ENCODE data around the gene SREBF2.

The SREBF2 gene

GRCh38 chr22:41909310-41910049 is 76.6 kb downstream of the SREBF2 start:
- DNase-seq, result no peak

- DNase-seq, result peak; percentile 66
Measured at GRCh38 chr22:41910050-41911000, 77.4 kb downstream of the SREBF2 start.

DNA sequence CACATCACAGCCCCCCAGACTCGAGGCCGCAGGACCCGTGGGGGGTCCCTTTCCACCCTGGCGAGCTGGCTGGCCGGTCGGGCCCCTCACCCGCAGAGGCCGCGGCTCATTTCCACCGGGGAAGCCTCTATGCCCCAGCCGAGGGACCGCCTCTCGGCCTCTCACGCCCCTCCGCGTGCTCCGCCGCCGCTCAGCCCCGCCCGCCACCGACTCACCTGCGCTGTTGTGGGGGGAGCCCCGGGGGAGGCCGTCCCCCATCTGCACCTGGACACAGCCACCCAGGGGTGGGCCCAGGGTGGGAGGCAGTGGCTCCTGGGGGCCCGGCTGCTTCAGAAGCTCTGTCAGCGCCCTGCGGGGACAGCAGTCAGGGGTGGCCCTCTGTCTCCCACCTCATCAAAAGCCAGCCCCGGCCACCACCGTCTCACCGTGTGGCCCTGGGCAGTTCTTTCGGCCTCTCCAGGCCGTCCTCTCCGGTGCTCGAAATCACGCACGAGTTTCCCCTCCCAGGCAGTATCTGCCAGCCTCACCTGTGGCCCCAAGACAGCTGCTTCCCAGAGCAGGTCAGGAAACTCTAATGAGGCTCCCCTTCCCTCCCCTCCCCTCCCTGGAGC is 78.2 kb downstream of the SREBF2 start:
- DNase-seq, result peak; percentile 53

- no peak for DNase-seq
Measured at GRCh38 chr22:41912338-41913039, 79.6 kb downstream of the SREBF2 start.

DNA sequence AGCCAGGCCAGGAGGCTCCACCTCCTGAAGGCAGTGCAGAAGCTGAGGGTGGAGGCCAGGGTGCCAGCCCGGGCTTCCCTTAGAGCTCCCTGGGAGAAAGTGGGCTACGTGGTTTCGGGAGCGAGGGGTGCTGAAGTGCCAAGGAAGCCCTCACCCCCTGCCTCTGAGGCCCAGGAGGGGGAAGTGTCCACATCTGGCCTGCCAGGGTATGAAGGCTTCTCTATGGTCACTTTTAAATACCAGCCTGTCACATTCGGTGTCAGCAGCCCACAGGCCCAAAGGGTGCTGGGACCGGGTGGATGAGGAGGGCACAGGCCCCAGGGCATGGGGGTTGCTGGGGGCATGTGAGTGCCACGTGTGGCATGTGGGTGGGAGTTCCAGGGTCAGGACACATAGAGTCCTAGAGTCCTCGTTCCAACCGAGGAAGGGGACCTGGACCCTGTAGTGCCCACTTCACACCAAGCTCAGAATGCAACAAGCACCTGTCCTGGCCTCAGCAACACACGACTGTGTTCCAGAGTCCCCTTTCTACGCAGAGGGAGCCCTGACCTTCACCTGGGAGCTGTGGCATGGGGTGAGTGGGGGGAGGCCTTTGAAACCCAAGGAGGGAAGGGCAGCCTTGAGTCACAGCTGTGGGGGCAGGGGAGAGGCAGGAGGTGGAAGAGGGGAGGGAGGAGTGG is 80.3 kb downstream of the SREBF2 start:
- no peak for DNase-seq

DNA sequence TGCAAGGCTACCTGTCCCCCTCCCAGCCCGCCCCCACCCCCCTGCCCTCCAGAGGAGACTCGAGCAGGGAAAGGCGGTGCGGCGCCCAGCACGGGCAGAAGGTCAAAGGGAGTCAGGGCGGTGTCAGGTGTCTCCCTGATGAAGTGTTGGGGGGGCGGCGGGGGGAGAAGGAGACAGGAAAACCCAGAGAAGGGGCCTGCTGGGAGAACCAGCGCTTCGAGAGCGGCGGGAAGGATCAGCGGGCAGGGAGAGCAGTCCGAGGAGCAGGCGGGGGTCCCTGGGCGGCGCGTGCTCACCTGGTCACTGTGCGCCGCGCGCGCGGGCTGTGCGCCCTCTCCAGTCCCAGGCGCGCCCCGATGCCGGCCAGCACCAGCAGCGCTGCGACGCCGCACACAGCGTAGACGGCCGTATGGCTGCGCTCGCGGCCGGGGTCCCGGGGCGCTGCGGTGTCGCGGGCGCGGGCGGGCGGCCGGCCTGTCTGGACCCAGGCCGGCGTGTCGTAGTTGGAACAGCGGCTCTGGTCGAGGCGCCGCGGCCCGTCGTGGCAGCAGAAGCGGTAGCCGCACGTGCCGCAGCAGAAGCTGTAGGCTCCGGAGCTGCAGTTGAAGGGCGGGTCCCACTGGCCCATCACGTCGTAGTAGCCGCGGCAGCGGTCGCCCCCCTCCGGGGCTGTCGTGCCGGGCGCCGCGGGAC is 81.1 kb downstream of the SREBF2 start:
- DNase-seq, result peak; percentile 50

DNA sequence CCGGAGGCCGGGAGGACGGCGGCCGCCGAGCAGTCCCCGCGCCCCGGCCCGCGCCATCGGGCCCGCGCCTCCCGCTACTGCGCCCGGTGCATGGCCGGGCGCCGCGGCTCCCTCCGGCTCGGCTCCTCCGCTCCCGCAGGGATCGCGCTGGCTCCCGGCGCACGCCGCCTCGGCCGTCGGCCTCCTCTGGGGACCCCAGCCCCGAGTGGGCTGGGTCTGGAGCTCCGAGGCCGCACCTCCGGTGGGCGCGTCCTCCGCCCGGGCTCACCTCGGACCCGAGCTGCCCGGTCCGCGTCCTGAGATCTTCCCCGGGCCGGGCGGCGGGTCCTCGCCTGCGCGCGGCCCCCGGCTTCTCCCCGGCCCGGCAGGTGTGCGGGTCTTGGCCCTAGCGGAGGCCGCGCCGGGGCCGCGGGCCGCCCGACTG is 81.7 kb downstream of the SREBF2 start:
- no peak for DNase-seq

DNA sequence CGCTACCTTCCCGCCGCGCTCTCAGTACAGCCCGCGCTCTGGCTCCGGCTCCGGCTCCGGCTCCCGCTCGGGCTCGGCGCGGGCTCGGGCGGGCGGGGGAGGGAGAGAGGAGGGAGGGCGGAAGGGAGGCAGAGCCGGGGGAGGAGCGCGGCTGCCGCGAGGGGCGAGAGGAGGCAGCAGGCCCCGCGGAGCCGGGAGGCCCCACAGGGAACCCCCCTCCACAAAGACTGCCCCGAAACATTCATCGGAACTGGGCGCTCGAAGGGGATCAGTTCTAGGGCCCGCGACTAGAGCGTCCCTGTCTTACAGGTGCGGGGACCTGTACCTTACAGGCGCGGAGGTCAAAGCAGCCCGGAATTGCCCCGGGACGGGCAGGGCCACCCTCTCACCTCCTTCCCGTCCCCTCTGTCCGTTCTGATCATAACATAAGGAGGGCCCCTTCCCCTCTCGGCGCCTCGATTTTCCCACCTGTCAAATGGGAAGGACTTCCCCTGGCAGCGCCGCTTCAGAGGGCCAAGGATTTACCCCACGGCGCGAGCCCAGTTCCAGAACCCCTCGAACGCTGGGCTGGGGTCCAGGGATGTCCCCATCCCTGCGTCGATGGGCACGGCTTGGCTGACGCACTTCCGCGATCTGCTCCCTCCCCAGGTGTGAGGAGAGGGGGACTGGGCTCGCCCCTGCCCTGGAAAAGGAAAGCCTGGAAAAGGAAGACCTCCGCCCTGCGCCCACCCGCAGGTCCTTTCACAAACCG is 82.3 kb downstream of the SREBF2 start, which contains the start of gene SHISA8:
Gene SHISA8, minus strand, starts transcription at position 40 of the 751 bp plus-strand sequence. CDS start 407 bp downstream, outside the sequence.
- DNase-seq, result peak; percentile 72

- no peak for DNase-seq
Measured at GRCh38 chr22:41915786-41916493, 83.0 kb downstream of the SREBF2 start.

- no peak for DNase-seq
Measured at GRCh38 chr22:41916745-41917358, 83.9 kb downstream of the SREBF2 start.

DNA sequence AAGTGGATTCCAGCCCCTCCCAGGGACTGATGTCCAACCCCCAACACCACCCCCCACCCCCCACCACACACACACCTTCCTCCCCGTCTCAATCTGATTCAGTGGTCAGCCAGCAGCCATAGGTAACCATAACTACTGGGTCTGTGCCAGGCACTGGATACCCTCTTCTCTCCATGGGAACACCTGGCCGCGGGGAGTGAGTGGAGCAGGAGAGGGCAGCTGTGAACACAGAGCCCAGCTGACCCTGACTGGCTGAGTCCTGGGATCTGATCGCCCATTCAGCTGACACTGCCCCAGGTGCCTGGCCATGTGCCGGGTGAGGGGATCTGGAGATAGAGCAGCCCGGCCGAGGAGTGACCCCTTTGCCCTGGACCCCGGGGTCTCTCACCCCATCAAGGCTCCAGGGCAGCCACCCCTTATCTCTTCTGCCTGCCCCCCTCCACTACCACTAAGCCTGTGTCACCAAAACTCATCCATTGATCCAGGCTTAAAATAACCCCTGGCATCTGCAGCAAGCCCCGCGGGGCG is 84.5 kb downstream of the SREBF2 start:
- DNase-seq, result no peak

GRCh38 chr22:41917903-41918791 is 85.2 kb downstream of the SREBF2 start:
- DNase-seq, result no peak

GRCh38 chr22:41919357-41920224 is 86.7 kb downstream of the SREBF2 start:
- DNase-seq, result peak; percentile 59

- no peak for DNase-seq
Measured at GRCh38 chr22:41920271-41920976, 87.5 kb downstream of the SREBF2 start.

GRCh38 chr22:41922328-41922727 is 89.4 kb downstream of the SREBF2 start:
- DNase-seq, result no peak

- DNase-seq, result no peak
Measured at GRCh38 chr22:41922940-41923594, 90.2 kb downstream of the SREBF2 start.
